HG02571 (cell line): Measurements from ENCODE around the gene HDAC3.

Experiments used
- ATAC-seq: cut with Tn5 transposase; IDR thresholded peaks from one replicate; pipeline ENCODE4 v1.9.1; 2021; ENCODE audit warnings: mild to moderate bottlenecking, moderate library complexity; ENCODE audit not compliant: unreplicated experiment

The HDAC3 gene

GRCh38 chr5:141605523-141606277 is 30.9 kb downstream of the HDAC3 start:
- peak; percentile 98 for ATAC-seq

GRCh38 chr5:141603923-141604717 is 32.5 kb downstream of the HDAC3 start:
- no peak for ATAC-seq

GRCh38 chr5:141602606-141603005 is 34.0 kb downstream of the HDAC3 start:
- ATAC-seq: no peak

- ATAC-seq: no peak
Observed at GRCh38 chr5:141598391-141599345, 38.0 kb downstream of the HDAC3 start.

- no peak for ATAC-seq
Observed at GRCh38 chr5:141597814-141598213, 38.8 kb downstream of the HDAC3 start.

GRCh38 chr5:141597394-141597793 is 39.3 kb downstream of the HDAC3 start:
- no peak for ATAC-seq

GRCh38 chr5:141596867-141597266 is 39.8 kb downstream of the HDAC3 start:
- ATAC-seq: no peak

- ATAC-seq: no peak
Observed at GRCh38 chr5:141590127-141590526, 46.5 kb downstream of the HDAC3 start.

- ATAC-seq: no peak
Observed at GRCh38 chr5:141586246-141586645, 50.4 kb downstream of the HDAC3 start.

GRCh38 chr5:141585594-141585993 is 51.1 kb downstream of the HDAC3 start:
- ATAC-seq: no peak

- ATAC-seq: no peak
Observed at GRCh38 chr5:141574122-141574510, 62.5 kb downstream of the HDAC3 start.

GRCh38 chr5:141573489-141574121 is 63.0 kb downstream of the HDAC3 start:
- ATAC-seq: no peak
